A172 (cell line): Measurements from ENCODE around the gene TAMM41. TPM values are rescaled to one million over a fixed set of nuclear protein-coding genes. Genes with fewer than 3 reads are reported as not detected.
"Not testable (repeated sequence)": the region's sequence is repeated elsewhere in the genome, so short reads cannot be mapped to it uniquely, and the experiment has no call there.

Source experiments
- DNase-seq: peaks from one replicate; pipeline ENCODE4 v3.0.0-alpha.2; 2015; ENCODE audit warnings: low spot score
- total RNA-seq: library from RNA; depleted of rRNA; stranded (reverse); fragments of >200 nt; shearing (Covaris generic); gene quantifications from 2 replicates; pipeline ENCODE4 v1.2.3, GENCODE V29; 2014; rRNA removed

Gene TAMM41
- total RNA-seq, 1 experiment from 2014 or later, result 9.8 TPM

DNA sequence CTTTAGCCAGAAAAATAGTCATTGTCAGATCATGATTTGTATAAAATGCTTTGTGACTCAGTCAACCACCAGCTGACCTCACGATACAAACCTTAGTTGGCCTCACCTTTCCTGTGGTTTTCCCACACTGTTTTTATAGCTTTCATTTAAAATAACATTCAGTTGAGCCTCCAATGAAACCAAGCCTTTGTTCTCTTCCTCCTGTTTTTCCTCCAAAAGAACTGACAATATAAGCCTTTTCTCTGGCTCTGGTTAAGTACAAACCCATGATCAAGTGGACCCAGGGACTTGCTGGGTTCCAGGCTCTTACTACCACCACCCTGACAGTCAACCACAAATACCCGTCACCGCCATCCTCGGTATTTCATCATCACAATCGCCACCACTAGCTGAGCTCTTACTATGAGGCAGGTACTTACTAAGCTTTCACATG, 81.7 kb downstream of the TAMM41 start:
- DNase-seq, result peak; percentile 95

GRCh38 chr3:11759996-11760395, 86.7 kb downstream of the TAMM41 start:
- DNase-seq, result no peak

- no peak for DNase-seq
Observed at GRCh38 chr3:11757929-11758328, 88.8 kb downstream of the TAMM41 start.

DNA sequence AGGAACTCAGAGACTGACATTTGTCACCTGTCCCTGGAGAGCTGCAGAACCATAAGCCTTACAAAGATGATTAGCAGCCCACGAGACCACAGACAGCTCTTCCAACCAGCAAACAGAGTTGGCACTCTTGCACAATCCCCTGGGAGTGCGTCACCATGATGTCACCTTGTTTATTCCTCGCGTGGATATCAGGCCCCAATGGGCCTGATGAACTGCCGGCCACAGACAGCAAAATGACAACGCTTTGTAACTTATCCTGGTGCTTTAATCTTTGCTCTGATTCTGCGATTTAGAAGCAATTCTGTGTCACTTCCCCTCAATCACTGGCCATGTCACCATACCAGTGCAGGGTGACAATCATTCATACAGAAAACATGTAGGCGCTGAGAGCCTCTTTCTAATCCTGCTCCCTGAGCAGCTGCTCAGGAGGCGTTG, 89.2 kb downstream of the TAMM41 start:
- DNase-seq, result peak; percentile 19

GRCh38 chr3:11755276-11755675, 91.4 kb downstream of the TAMM41 start:
- DNase-seq, result no peak

GRCh38 chr3:11752254-11752653, 94.4 kb downstream of the TAMM41 start:
- DNase-seq, result not testable (repeated sequence)

DNA sequence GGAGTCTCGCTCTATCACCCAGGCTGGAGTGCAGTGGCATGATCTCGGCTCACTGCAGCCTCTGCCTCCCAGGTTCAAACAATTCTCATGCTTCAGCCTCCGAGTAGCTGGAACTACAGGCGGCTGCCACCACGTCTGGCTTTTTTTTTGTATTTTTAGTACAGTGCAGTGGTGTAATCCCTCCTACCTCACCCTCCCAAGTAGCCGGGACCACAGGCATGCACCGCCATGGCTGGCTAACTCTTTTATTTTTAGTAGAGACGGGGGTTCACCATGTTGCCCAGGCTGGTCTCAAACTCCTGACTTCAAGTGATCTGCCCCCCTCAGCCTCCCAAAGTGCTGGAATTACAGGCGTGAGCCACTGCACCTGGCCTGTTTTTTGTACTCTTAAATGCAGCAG, 98.4 kb downstream of the TAMM41 start:
- not testable (repeated sequence) for DNase-seq

Other genes with a start within 250 kb of the TAMM41 start
- 51.3 and 63.4 TPM in 2 replicates for gene VGLL4, start 203.0 kb downstream of the TAMM41 start, total RNA-seq
- 0.12 and 0.59 TPM in 2 replicates for gene SYN2, start 157.5 kb upstream of the TAMM41 start, total RNA-seq